ENCODE measurements around the gene CCDC97. TPM values are rescaled to one million over a fixed set of nuclear protein-coding genes. Genes with fewer than 3 reads are reported as not detected.

Gene CCDC97
- total RNA-seq, 1 experiment from 2014 or later: 39.4 TPM

GRCh38 chr19:41339936-41340335 is 30.0 kb downstream of the CCDC97 start:
- Histone ChIP-seq H2BK5ac (ENCODE audit: insufficient read length, low read length) (no peak overlapping the region), H3K18ac (ENCODE audit: insufficient read length, low read depth, low read length) (no peak overlapping the region), H4K8ac (replicated peaks; ENCODE audit: insufficient read length, low read depth, low read length) (no peak overlapping the region), H3K14ac (ENCODE audit: insufficient read depth, low read length) (no peak overlapping the region), H3K9ac (ENCODE audit: extremely low read depth, insufficient read length, low read length) (no peak overlapping the region), H3K56ac (ENCODE audit: insufficient read length, low read depth, low read length) (no peak overlapping the region), H3K79me1 (ENCODE audit: insufficient read depth, low read depth, low read length, poor library complexity, severe bottlenecking) (no peaks in the 10 kb centered on the region), H2BK20ac (ENCODE audit: low read depth, low read length, poor library complexity, severe bottlenecking) (no peak overlapping the region), H2BK12ac (ENCODE audit: insufficient read length, low read depth, low read length) (no peak overlapping the region), H4K91ac (ENCODE audit: insufficient read length, low read depth, low read length) (no peak overlapping the region), H3K4me2 (ENCODE audit: insufficient read depth, insufficient read length, low read length) (no peak overlapping the region), H4K20me1 (ENCODE audit: control insufficient read depth, insufficient read depth, insufficient read length) (no peaks in the 10 kb centered on the region), H3K4me1 (ENCODE audit: insufficient read depth, low read length) (no peaks in the 10 kb centered on the region), H3K9me3 (ENCODE audit: control insufficient read depth, low read depth, low read length) (no peaks in the 10 kb centered on the region), H4K5ac (ENCODE audit: insufficient read length, low read depth, low read length) (no peak overlapping the region), H2AK5ac (ENCODE audit: insufficient read length, low read length) (no peak overlapping the region), H3K23ac (ENCODE audit: insufficient read length, low read depth, low read length) (no peak overlapping the region), H3T11ph (ENCODE audit: low read length) (no peak overlapping the region), H3K4ac (ENCODE audit: low read depth, low read length) (no peak overlapping the region), H2BK15ac (ENCODE audit: low read depth, low read length) (no peak overlapping the region), H3K23me2 (ENCODE audit: insufficient read length, low read depth, low read length, poor library complexity, severe bottlenecking) (no peaks in the 10 kb centered on the region), H2AFZ (ENCODE audit: low read length) (no peak overlapping the region), H2BK120ac (ENCODE audit: low read depth, low read length, poor library complexity, severe bottlenecking) (no peak overlapping the region), H3K79me2 (ENCODE audit: insufficient read depth, low read length) (no peaks in the 10 kb centered on the region), H3K27ac (ENCODE audit: insufficient read length, low read depth, low read length) (no peak overlapping the region), H3K27me3 (ENCODE audit: insufficient read depth, low read length) (no peaks in the 10 kb centered on the region)
- H3K27ac Mint-ChIP-seq: no peak overlapping the region
- no CpG with 5 or more reads among the region's 5 CpGs for WGBS (ENCODE audit: extremely low coverage, insufficient read length, low lambda C conversion rate)
- no peaks in the 10 kb centered on the region for H3K4me1 Mint-ChIP-seq
- H3K4me3 Mint-ChIP-seq: no peak overlapping the region
- TF ChIP-seq, protein P1, sequence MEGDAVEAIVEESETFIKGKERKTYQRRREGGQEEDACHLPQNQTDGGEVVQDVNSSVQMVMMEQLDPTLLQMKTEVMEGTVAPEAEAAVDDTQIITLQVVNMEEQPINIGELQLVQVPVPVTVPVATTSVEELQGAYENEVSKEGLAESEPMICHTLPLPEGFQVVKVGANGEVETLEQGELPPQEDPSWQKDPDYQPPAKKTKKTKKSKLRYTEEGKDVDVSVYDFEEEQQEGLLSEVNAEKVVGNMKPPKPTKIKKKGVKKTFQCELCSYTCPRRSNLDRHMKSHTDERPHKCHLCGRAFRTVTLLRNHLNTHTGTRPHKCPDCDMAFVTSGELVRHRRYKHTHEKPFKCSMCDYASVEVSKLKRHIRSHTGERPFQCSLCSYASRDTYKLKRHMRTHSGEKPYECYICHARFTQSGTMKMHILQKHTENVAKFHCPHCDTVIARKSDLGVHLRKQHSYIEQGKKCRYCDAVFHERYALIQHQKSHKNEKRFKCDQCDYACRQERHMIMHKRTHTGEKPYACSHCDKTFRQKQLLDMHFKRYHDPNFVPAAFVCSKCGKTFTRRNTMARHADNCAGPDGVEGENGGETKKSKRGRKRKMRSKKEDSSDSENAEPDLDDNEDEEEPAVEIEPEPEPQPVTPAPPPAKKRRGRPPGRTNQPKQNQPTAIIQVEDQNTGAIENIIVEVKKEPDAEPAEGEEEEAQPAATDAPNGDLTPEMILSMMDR (conservative IDR thresholded peaks at IDR 0.05): no peak
- H3K27me3 Mint-ChIP-seq (ENCODE audit: low read depth): no peaks in the 10 kb centered on the region
- peaks cover 0 to 38% (median 0%) of the 10 kb centered on the region in 3 experiments; a peak in 2 of 7 replicates for H3K36me3 Mint-ChIP-seq (ENCODE audit: insufficient read depth in 1 of 3, low read depth in 3 of 3)
- H3K9me3 Mint-ChIP-seq: no peaks in the 10 kb centered on the region
- DNase-seq: no peak

Measured in H9 (cell line).